ENCODE data around the gene AURKAIP1. TPM values are rescaled to one million over a fixed set of nuclear protein-coding genes. Genes with fewer than 3 reads are reported as not detected.

The AURKAIP1 gene
- total and polyA plus RNA-seq, 9 of the 15 experiments (the other 6 are each of a cell fraction or from before 2014, with no cell fraction given): 7.8 to 478 (median 92.0) TPM

DNA sequence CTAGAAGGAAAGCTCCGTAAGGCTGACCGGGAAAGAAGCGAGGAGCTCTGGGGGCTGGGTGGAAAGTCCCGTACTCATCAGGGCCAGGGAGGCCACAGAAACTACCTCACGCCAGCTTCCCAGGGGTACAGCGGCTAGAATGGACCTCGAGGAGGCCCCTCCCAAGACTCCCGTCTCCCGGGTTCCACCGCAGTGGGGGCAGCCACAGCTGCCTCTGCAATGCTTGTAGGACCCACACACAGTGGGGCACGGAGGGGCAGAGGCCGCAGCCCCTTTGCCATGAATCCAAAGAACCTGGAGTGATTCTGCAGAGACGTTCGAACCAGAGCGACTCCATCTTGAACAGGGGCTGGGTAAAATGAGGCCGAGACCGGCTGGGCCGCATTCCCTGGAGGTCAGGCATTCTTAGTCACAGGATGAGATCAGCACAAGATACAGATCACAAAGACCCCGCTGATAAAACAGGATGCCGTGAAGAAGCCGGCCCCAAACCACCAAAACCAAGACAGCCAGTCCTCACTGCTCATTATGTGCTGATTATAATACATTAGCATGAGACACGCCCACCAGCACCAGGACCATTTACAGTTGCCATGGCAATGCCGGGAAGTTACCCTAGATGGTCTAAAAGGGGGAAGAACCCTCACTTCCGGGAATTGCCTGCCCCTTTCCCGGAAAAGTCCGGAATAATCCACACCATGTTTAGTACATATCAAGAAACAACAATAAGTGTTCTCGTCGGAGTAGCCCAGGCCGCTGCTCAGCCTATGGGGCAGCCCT lies 47.6 kb upstream of the AURKAIP1 start (continued):
- TF ChIP-seq, protein P1, sequence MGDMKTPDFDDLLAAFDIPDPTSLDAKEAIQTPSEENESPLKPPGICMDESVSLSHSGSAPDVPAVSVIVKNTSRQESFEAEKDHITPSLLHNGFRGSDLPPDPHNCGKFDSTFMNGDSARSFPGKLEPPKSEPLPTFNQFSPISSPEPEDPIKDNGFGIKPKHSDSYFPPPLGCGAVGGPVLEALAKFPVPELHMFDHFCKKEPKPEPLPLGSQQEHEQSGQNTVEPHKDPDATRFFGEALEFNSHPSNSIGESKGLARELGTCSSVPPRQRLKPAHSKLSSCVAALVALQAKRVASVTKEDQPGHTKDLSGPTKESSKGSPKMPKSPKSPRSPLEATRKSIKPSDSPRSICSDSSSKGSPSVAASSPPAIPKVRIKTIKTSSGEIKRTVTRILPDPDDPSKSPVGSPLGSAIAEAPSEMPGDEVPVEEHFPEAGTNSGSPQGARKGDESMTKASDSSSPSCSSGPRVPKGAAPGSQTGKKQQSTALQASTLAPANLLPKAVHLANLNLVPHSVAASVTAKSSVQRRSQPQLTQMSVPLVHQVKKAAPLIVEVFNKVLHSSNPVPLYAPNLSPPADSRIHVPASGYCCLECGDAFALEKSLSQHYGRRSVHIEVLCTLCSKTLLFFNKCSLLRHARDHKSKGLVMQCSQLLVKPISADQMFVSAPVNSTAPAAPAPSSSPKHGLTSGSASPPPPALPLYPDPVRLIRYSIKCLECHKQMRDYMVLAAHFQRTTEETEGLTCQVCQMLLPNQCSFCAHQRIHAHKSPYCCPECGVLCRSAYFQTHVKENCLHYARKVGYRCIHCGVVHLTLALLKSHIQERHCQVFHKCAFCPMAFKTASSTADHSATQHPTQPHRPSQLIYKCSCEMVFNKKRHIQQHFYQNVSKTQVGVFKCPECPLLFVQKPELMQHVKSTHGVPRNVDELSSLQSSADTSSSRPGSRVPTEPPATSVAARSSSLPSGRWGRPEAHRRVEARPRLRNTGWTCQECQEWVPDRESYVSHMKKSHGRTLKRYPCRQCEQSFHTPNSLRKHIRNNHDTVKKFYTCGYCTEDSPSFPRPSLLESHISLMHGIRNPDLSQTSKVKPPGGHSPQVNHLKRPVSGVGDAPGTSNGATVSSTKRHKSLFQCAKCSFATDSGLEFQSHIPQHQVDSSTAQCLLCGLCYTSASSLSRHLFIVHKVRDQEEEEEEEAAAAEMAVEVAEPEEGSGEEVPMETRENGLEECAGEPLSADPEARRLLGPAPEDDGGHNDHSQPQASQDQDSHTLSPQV (IDR thresholded peaks at IDR 0.05): peak; percentile 98
- TF ChIP-seq NR2C1 (IDR thresholded peaks at IDR 0.05): no peak
- peak; percentile 87 for TF ChIP-seq NR2C1 (tag; IDR thresholded peaks at IDR 0.05)
- no peak for TF ChIP-seq FIP1L1 (IDR thresholded peaks at IDR 0.05; ENCODE audit: low read depth, low read length, poor library complexity, severe bottlenecking)
- TF ChIP-seq ZNF239 (CRISPR knock-in tag; IDR thresholded peaks at IDR 0.05): peak; percentile 50
- TF ChIP-seq NR3C1 (CRISPR knock-in tag; IDR thresholded peaks at IDR 0.05): no peak
- TF ChIP-seq ZNF764 (CRISPR knock-in tag; IDR thresholded peaks at IDR 0.05; ENCODE audit: low read depth): no peak
- no peak for TF ChIP-seq SIN3A (IDR thresholded peaks at IDR 0.05; ENCODE audit: borderline replicate concordance in 2 of 2, control insufficient read depth in 1 of 2, low read depth in 2 of 2, low read length in 2 of 2)
- no peak for TF ChIP-seq MTF1 (CRISPR knock-in tag; IDR thresholded peaks at IDR 0.05; ENCODE audit: borderline replicate concordance)
- no peak for TF ChIP-seq YY1 (IDR thresholded peaks at IDR 0.05; ENCODE audit: borderline replicate concordance in 1 of 3, control insufficient read depth in 1 of 3, extremely low read depth in 1 of 3, insufficient read depth in 3 of 3, insufficient read length in 1 of 3, insufficient replicate concordance in 2 of 3, low read depth in 1 of 3, low read length in 2 of 3)
- no peak for TF ChIP-seq ZNF316 (IDR thresholded peaks at IDR 0.05)
- no peak for TF ChIP-seq CCAR2 (IDR thresholded peaks at IDR 0.05; ENCODE audit: low read depth, low read length)
- no peak for TF ChIP-seq PTBP1 (IDR thresholded peaks at IDR 0.05; ENCODE audit: low read depth, low read length)
- TF ChIP-seq KLF6 (CRISPR knock-in tag; IDR thresholded peaks at IDR 0.05; ENCODE audit: borderline replicate concordance): peak; percentile 92; the same call in 1 of the 2 replicates
- TF ChIP-seq, protein P2, sequence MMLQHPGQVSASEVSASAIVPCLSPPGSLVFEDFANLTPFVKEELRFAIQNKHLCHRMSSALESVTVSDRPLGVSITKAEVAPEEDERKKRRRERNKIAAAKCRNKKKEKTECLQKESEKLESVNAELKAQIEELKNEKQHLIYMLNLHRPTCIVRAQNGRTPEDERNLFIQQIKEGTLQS (IDR thresholded peaks at IDR 0.05): peak; percentile 31; the same call in 1 of the 2 replicates
- TF ChIP-seq, protein P2 (CRISPR knock-in tag; conservative IDR thresholded peaks at IDR 0.05): no peak
- TF ChIP-seq, protein P3, sequence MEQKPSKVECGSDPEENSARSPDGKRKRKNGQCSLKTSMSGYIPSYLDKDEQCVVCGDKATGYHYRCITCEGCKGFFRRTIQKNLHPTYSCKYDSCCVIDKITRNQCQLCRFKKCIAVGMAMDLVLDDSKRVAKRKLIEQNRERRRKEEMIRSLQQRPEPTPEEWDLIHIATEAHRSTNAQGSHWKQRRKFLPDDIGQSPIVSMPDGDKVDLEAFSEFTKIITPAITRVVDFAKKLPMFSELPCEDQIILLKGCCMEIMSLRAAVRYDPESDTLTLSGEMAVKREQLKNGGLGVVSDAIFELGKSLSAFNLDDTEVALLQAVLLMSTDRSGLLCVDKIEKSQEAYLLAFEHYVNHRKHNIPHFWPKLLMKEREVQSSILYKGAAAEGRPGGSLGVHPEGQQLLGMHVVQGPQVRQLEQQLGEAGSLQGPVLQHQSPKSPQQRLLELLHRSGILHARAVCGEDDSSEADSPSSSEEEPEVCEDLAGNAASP (IDR thresholded peaks at IDR 0.05): no peak
- TF ChIP-seq FOXP1 (CRISPR knock-in tag; IDR thresholded peaks at IDR 0.05): no peak
- no peak for TF ChIP-seq NR2F6 (CRISPR knock-in tag; IDR thresholded peaks at IDR 0.05)
- 0 out of 2 replicates have a peak, but pooled peaks have one; percentile 47 for TF ChIP-seq ZNF589 (CRISPR knock-in tag; IDR thresholded peaks at IDR 0.05; ENCODE audit: low read depth)
- TF ChIP-seq ZNF75A (CRISPR knock-in tag; IDR thresholded peaks at IDR 0.05): no peak
- no peak; the same call in 1 of the 2 replicates for TF ChIP-seq SP1 (CRISPR knock-in tag; IDR thresholded peaks at IDR 0.05)

Measured in K562 (cell line).